Mesothelial cell of epicardium (in vitro differentiated cells): ENCODE results near the gene MAN1B1. TPM values are rescaled to one million over a fixed set of nuclear protein-coding genes. Genes with fewer than 3 reads are reported as not detected.

Experiments
- DNase-seq, 2 experiments: peaks; one replicate each; pipeline ENCODE4 v3.0.0; 2021; ENCODE audit warnings: low spot score in 2 of 2; ENCODE audit not compliant: unreplicated experiment in 2 of 2
- H3K27ac Mint-ChIP-seq: 2 replicates; pipeline ENCODE4 v1.8.0; 2021; ENCODE audit warnings: mixed read lengths
- H3K27me3 Mint-ChIP-seq: 2 replicates; pipeline ENCODE4 v1.8.0; 2021; ENCODE audit warnings: low read depth, mixed read lengths
- H3K36me3 Mint-ChIP-seq: 2 replicates; pipeline ENCODE4 v1.8.0; 2021; ENCODE audit warnings: mixed read lengths
- H3K4me1 Mint-ChIP-seq: 2 replicates; pipeline ENCODE4 v1.8.0; 2021; ENCODE audit warnings: mixed read lengths
- H3K4me3 Mint-ChIP-seq: 2 replicates; pipeline ENCODE4 v1.8.0; 2021; ENCODE audit warnings: mild to moderate bottlenecking, moderate library complexity, mixed read lengths
- H3K9me3 Mint-ChIP-seq: 2 replicates; pipeline ENCODE4 v1.8.0; 2021; ENCODE audit warnings: mixed read lengths
- total RNA-seq: library from RNA; stranded (reverse); gene quantifications from 3 replicates; pipeline ENCODE4 v1.2.1, GENCODE V29; 2021
- TF ChIP-seq, protein P1 (sequence below): fragments of 200-600 bp; sonication (generic); IDR thresholded peaks from one replicate; pipeline ENCODE4 v1.5.0; 2021; ENCODE audit warnings: antibody characterized with exemption; ENCODE audit not compliant: unreplicated experiment

The MAN1B1 gene
- total RNA-seq, 1 donor from 2014 or later = 65.1 TPM

- Mint-ChIP-seq H3K9me3 (no peaks in the 10 kb centered on the region), H3K27ac (no peak overlapping the region), H3K36me3 (no peaks in the 10 kb centered on the region), H3K4me1 (peaks cover 5% of the 10 kb centered on the region), H3K27me3 (peaks cover 57% of the 10 kb centered on the region), H3K4me3 (no peak overlapping the region)
- no peak for DNase-seq
- TF ChIP-seq, protein P1, sequence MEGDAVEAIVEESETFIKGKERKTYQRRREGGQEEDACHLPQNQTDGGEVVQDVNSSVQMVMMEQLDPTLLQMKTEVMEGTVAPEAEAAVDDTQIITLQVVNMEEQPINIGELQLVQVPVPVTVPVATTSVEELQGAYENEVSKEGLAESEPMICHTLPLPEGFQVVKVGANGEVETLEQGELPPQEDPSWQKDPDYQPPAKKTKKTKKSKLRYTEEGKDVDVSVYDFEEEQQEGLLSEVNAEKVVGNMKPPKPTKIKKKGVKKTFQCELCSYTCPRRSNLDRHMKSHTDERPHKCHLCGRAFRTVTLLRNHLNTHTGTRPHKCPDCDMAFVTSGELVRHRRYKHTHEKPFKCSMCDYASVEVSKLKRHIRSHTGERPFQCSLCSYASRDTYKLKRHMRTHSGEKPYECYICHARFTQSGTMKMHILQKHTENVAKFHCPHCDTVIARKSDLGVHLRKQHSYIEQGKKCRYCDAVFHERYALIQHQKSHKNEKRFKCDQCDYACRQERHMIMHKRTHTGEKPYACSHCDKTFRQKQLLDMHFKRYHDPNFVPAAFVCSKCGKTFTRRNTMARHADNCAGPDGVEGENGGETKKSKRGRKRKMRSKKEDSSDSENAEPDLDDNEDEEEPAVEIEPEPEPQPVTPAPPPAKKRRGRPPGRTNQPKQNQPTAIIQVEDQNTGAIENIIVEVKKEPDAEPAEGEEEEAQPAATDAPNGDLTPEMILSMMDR = no peak
Measured at GRCh38 chr9:137080260-137081122, 6.3 kb upstream of the MAN1B1 start.

GRCh38 chr9:137082222-137082924, 4.4 kb upstream of the MAN1B1 start:
- Mint-ChIP-seq H3K4me3 (no peak overlapping the region), H3K27me3 (peaks cover 44% of the 10 kb centered on the region), H3K4me1 (peaks cover 9% of the 10 kb centered on the region), H3K36me3 (no peaks in the 10 kb centered on the region), H3K27ac (no peak overlapping the region), H3K9me3 (no peaks in the 10 kb centered on the region)
- DNase-seq = no peak
- TF ChIP-seq, protein P1 = no peak

DNA sequence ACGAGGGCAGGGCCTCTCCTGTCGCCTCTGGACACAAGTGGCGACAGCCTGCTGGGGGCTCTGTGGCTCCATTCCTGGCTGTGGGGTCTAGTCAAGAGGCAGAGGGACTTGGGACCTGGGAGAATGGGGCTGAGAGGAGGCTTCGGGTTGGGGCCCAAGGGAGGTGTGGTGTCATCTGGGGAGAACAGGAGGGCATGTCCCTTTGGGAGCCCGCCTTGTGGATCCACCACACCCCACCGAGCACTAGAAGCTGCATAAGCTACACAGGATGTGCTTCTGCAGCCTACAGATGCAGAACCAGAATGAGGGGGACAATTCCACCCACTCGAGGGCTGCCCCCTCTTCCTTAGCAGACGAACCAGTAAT, 3.9 kb upstream of the MAN1B1 start:
- Mint-ChIP-seq H3K9me3 (no peaks in the 10 kb centered on the region), H3K27ac (no peak overlapping the region), H3K36me3 (no peaks in the 10 kb centered on the region), H3K4me1 (peaks cover 14% of the 10 kb centered on the region), H3K4me3 (no peak overlapping the region), H3K27me3 (peaks cover 42% of the 10 kb centered on the region)
- no peak for DNase-seq
- TF ChIP-seq, protein P1 = no peak

DNA sequence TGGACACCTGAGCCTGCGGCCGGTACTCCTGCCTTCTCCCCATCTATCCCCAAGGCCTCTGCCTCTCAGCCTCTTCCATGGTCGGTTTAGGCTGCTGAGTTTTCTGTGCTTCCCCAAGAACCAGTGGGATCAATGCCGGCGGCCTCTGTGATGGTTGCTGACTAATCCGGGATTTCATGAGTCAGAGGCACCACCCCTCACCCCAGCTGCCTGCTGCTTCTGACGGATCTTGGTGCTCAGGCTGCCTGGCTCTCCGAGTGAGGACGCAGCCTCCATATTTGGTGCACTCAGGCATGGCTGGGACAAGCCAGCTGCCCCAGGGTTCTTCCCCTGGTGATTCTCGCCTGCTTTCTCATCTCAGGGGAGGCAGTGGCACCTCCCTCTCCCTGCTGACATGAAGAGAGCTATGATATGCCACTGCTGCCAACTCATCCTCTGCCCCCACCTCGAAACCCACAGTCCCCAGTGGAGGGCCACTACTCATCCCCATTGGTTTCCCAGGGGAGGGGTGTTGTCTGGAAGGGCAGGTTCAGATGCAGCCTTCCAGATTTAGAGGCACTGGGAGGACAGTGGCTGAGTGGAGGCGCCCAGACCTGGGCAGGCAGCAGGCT, 3.3 kb upstream of the MAN1B1 start:
- Mint-ChIP-seq H3K4me3 (no peak overlapping the region), H3K4me1 (peaks cover 18% of the 10 kb centered on the region), H3K27ac (no peak overlapping the region), H3K36me3 (no peaks in the 10 kb centered on the region), H3K27me3 (peaks cover 36% of the 10 kb centered on the region), H3K9me3 (no peaks in the 10 kb centered on the region)
- TF ChIP-seq, protein P1 = no peak
- no peak for DNase-seq

DNA sequence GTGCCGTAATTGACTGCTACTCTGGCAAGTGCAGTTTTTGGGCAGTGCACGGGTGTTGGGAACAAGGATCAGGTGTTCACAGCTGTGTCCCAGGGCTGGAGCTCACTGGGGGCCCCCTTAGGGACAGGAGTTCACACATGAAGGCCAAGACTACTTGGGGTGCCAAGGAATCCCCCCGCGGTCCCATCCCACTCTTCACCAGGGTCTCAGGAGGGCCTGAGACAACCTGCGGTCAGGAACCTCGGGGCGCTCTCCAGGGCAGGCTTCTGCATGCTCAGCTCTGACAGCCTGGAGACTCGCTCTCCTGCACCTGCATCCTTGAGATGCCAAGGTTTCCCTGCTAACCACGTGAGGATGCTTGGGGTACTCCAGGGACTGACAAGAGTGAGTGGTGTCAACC, 2.3 kb upstream of the MAN1B1 start:
- H3K4me1 Mint-ChIP-seq = peaks cover 15% of the 10 kb centered on the region
- H3K27me3 Mint-ChIP-seq = peaks cover 27% of the 10 kb centered on the region
- no peaks in the 10 kb centered on the region for H3K9me3 Mint-ChIP-seq
- H3K4me3 Mint-ChIP-seq = no peak overlapping the region
- DNase-seq = no peak
- no peak overlapping the region for H3K27ac Mint-ChIP-seq
- no peaks in the 10 kb centered on the region for H3K36me3 Mint-ChIP-seq
- TF ChIP-seq, protein P1 = no peak
